Measurements from ENCODE around the gene ZNF723.
"Not testable (repeated sequence)": the region's sequence is repeated elsewhere in the genome, so short reads cannot be mapped to it uniquely, and the experiment has no call there.

ZNF723 gene

GRCh38 chr19:22831211-22831610 is 880 bp upstream of the ZNF723 start:
- H3K4me3 ChIP-seq (ENCODE audit: low read depth, low read length) = no peak overlapping the region
- DNase-seq (ENCODE audit: low read depth) = no peak
- TF ChIP-seq CTCF (IDR thresholded peaks at IDR 0.05; ENCODE audit: insufficient read depth, low read depth, low read length, missing control alignments) = no peak

- not testable (repeated sequence) for DNase-seq (ENCODE audit: low read depth); H3K4me3 ChIP-seq (ENCODE audit: low read depth, low read length)
These were observed 25.7 kb downstream of the ZNF723 start for GRCh38 chr19:22857713-22858320.

GRCh38 chr19:22882797-22883196 is 50.7 kb downstream of the ZNF723 start:
- H3K4me3 ChIP-seq (ENCODE audit: low read depth, low read length) = no peak overlapping the region
- DNase-seq (ENCODE audit: low read depth) = peak; percentile 3
- TF ChIP-seq CTCF (IDR thresholded peaks at IDR 0.05; ENCODE audit: insufficient read depth, low read depth, low read length, missing control alignments) = no peak

GRCh38 chr19:22893855-22894270 is 61.8 kb downstream of the ZNF723 start:
- TF ChIP-seq CTCF (IDR thresholded peaks at IDR 0.05; ENCODE audit: insufficient read depth, low read depth, low read length, missing control alignments) = no peak
- no peak for DNase-seq (ENCODE audit: low read depth)
- H3K4me3 ChIP-seq (ENCODE audit: low read depth, low read length) = no peak overlapping the region

- no peak for DNase-seq (ENCODE audit: low read depth)
- TF ChIP-seq CTCF (IDR thresholded peaks at IDR 0.05; ENCODE audit: insufficient read depth, low read depth, low read length, missing control alignments) = no peak
- H3K4me3 ChIP-seq (ENCODE audit: low read depth, low read length) = no peak overlapping the region
These were observed 69.5 kb downstream of the ZNF723 start for GRCh38 chr19:22901431-22902130.
